ENCODE results near the gene CDK7. TPM values are rescaled to one million over a fixed set of nuclear protein-coding genes. Genes with fewer than 3 reads are reported as not detected.

CDK7 gene
- polyA plus RNA-seq, 1 donor (not counting 4 experiments of a cell fraction or from before 2014, with no cell fraction given): 80.5 TPM

GRCh38 chr5:69305512-69305911, 70.8 kb downstream of the CDK7 start:
- Histone ChIP-seq H3K4me1 (ENCODE audit: control insufficient read depth, extremely low read depth, insufficient read depth, low read length) (no peaks in the 10 kb centered on the region), H3K9ac (ENCODE audit: control insufficient read depth, extremely low read depth, insufficient read depth, low read length) (no peak overlapping the region), H3K27ac (ENCODE audit: control insufficient read depth, insufficient read depth, low read length) (no peak overlapping the region), H3K79me2 (ENCODE audit: control insufficient read depth, insufficient read depth, low read length) (no peaks in the 10 kb centered on the region), H2AFZ (ENCODE audit: control insufficient read depth, low read length) (no peak overlapping the region), H3K9me1 (ENCODE audit: control insufficient read depth, extremely low read depth, insufficient read depth, low read length) (no peaks in the 10 kb centered on the region), H3K4me2 (ENCODE audit: control insufficient read depth, extremely low read depth, insufficient read depth, low read depth, low read length) (no peak overlapping the region), H4K20me1 (ENCODE audit: control insufficient read depth, extremely low read depth, insufficient read depth, low read length) (no peaks in the 10 kb centered on the region), H3K36me3 (ENCODE audit: control insufficient read depth in 2 of 2, extremely low read depth in 1 of 2, insufficient read depth in 2 of 2, low read length in 2 of 2) (no peaks in the 10 kb centered on the region), H3K4me3 (ENCODE audit: control insufficient read depth in 2 of 3, extremely low read depth in 1 of 3, insufficient read depth in 2 of 3, low read depth in 1 of 3, low read length in 3 of 3) (no peak overlapping the region), H3K9me3 (ENCODE audit: control insufficient read depth, low read depth, low read length) (no peaks in the 10 kb centered on the region), H3K27me3 (ENCODE audit: control insufficient read depth, extremely low read depth, insufficient read depth, low read length) (no peaks in the 10 kb centered on the region)
- TF ChIP-seq CTCF (optimal IDR thresholded peaks at IDR 0.05 in 1 of 3, IDR thresholded peaks at IDR 0.05 in 1 of 3, conservative IDR thresholded peaks at IDR 0.05 in 1 of 3; ENCODE audit: extremely low read depth in 1 of 3, insufficient read depth in 2 of 3, low read length in 3 of 3) (no peak), EZH2 (IDR thresholded peaks at IDR 0.05; ENCODE audit: low read length) (no peak)
- no peak for DNase-seq (ENCODE audit: low read depth, low spot score)
- dilution Hi-C loops (cut with MboI; ENCODE audit: extremely low pct_ligation_motif_present, low sequenced_read_pairs): no loop called here
- FAIRE-seq: no peak

GRCh38 chr5:69308046-69308553, 73.4 kb downstream of the CDK7 start:
- H3K27ac ChIP-seq (ENCODE audit: control insufficient read depth, insufficient read depth, low read length): no peak overlapping the region
- dilution Hi-C loops (cut with MboI; ENCODE audit: extremely low pct_ligation_motif_present, low sequenced_read_pairs): no loop called here
- H4K20me1 ChIP-seq (ENCODE audit: control insufficient read depth, extremely low read depth, insufficient read depth, low read length): no peaks in the 10 kb centered on the region

More at GRCh38 chr5:69308046-69308553, 73.4 kb downstream of the CDK7 start:
- Histone ChIP-seq H3K9me3 (ENCODE audit: control insufficient read depth, low read depth, low read length) (no peaks in the 10 kb centered on the region), H3K4me1 (ENCODE audit: control insufficient read depth, extremely low read depth, insufficient read depth, low read length) (no peaks in the 10 kb centered on the region), H3K4me3 (ENCODE audit: control insufficient read depth in 2 of 3, extremely low read depth in 1 of 3, insufficient read depth in 2 of 3, low read depth in 1 of 3, low read length in 3 of 3) (no peak overlapping the region), H3K4me2 (ENCODE audit: control insufficient read depth, extremely low read depth, insufficient read depth, low read depth, low read length) (no peak overlapping the region), H2AFZ (ENCODE audit: control insufficient read depth, low read length) (no peak overlapping the region), H3K36me3 (ENCODE audit: control insufficient read depth in 2 of 2, extremely low read depth in 1 of 2, insufficient read depth in 2 of 2, low read length in 2 of 2) (no peaks in the 10 kb centered on the region), H3K9me1 (ENCODE audit: control insufficient read depth, extremely low read depth, insufficient read depth, low read length) (no peaks in the 10 kb centered on the region), H3K27me3 (ENCODE audit: control insufficient read depth, extremely low read depth, insufficient read depth, low read length) (no peaks in the 10 kb centered on the region), H3K9ac (ENCODE audit: control insufficient read depth, extremely low read depth, insufficient read depth, low read length) (no peak overlapping the region), H3K79me2 (ENCODE audit: control insufficient read depth, insufficient read depth, low read length) (no peaks in the 10 kb centered on the region)
- FAIRE-seq (no peak), DNase-seq (ENCODE audit: low read depth, low spot score) (no peak)
- TF ChIP-seq EZH2 (IDR thresholded peaks at IDR 0.05; ENCODE audit: low read length): no peak
- no peak for TF ChIP-seq CTCF (optimal IDR thresholded peaks at IDR 0.05 in 1 of 3, IDR thresholded peaks at IDR 0.05 in 1 of 3, conservative IDR thresholded peaks at IDR 0.05 in 1 of 3; ENCODE audit: extremely low read depth in 1 of 3, insufficient read depth in 2 of 3, low read length in 3 of 3)
